GM21619 (cell line): ENCODE results near the gene HLCS.

Source experiments
- ATAC-seq: cut with Tn5 transposase; IDR thresholded peaks from one replicate; pipeline ENCODE4 v1.9.1; 2021; ENCODE audit not compliant: unreplicated experiment

HLCS gene

DNA sequence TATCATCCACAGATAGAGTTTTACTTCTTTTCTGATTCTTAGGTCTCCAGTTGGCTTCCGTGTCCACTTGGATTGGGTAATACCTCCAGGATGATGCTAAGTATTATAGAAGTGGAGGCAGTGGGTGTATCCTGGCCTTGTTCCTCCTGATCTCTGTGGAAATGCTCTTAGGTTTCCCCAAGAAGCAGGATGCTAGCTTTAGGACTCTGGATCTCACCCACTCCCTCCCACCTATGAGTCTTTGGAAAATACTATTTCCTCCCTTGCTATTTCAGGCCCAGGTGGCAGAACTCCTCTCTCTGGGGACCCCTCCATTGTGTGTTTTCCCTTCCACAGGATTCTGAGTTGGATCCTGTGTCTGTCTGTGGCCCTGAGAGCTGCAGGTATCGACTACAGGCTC, 180.9 kb downstream of the HLCS start:
- no peak for ATAC-seq

- no peak for ATAC-seq
These were observed 181.5 kb downstream of the HLCS start for GRCh38 chr21:36784947-36785346.

GRCh38 chr21:36783612-36784374, 182.7 kb downstream of the HLCS start:
- no peak for ATAC-seq

GRCh38 chr21:36780861-36781260, 185.6 kb downstream of the HLCS start:
- ATAC-seq = no peak

DNA sequence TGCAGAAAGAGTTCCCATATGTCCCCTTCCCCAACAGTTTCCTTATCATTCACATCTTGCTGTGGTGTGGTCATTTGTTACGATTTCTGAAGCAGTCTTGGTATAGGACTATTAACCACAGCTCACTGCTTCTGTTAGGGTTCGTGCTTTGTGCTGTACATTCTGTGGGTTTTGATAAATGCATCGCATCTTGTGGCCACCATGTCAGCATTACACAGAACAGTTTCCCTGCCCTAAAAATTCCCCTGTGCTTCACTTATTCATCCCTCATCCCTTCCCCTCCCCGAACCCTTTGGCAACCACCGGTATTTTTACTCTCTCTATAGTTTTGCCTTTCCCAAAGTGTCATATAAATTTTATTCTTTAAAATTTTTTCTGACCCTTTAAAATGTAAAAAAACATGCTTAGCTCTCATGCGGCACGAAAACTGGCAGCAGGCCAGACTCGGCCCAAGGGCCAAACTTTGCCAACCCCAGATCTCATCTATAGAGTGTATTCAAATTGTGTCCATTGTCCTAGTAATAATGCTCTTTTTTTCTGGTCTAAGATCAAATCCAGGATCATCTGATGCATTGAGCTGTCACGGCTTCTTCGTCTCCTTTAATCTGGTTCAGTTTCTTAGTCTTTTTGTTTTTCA, 189.4 kb downstream of the HLCS start:
- no peak for ATAC-seq

- ATAC-seq = no peak
These were observed 192.5 kb downstream of the HLCS start for GRCh38 chr21:36773995-36774394.

- no peak for ATAC-seq
These were observed 193.4 kb downstream of the HLCS start for GRCh38 chr21:36773117-36773516.

DNA sequence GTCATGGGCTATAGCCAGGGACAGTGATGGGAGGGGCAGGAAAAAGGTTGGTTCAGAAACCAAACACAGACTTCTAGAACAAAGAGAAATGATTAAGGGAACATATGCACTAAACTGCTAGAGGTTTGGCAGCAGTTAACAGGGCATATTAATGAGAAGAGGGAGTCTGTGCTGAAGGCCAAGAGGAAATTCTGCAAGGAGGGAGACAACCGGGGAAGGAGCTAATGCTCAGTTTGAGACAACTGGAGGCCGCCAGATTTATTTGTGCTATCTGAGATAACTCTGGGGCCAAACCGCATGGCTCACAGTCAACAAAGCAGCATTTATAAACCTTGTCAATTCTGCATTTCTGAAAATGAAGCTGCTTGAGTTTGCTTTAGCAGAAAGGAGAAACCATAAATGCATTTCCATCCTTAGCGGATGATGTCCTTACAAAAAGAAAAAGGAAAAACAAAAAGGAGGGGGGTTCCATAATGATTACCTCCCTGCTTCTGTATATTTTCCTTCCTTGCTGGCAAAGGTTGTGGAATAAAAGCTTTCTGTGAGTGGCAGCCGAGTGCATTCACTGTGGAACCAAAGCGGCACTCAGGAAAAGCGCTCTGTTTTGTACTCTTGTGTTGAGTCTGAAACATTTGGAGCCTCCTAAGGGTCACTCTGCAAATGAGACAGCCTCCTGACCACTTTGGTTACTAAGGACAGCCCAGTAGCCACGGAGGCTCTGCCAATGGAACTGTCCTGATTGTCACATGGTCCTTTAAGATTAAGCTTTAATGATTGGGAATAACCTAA, 197.2 kb downstream of the HLCS start:
- no peak for ATAC-seq

GRCh38 chr21:36768496-36768895, 198.0 kb downstream of the HLCS start:
- ATAC-seq = no peak

GRCh38 chr21:36767096-36767495, 199.4 kb downstream of the HLCS start:
- no peak for ATAC-seq

DNA sequence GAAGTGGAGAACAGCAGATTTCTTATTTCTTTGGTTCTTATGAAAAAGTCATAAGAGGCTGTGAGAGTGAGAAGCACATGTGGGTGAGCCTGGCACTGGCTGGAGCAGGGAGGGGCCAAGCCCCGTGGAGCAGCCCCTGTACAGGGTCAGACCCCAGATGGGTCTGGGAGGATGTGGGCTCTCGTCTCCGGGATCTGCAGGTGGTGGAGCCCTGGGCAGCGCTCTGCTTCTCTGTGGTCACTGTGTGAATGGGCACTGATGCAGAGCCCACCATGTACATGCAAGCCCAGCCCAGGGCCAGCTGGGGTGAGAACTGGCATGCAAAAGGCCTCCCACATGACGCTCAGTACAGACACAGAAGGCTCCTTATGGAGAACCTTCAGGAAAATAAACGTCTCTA, 200.0 kb downstream of the HLCS start:
- ATAC-seq = no peak

GRCh38 chr21:36765229-36765628, 201.2 kb downstream of the HLCS start:
- ATAC-seq = no peak

DNA sequence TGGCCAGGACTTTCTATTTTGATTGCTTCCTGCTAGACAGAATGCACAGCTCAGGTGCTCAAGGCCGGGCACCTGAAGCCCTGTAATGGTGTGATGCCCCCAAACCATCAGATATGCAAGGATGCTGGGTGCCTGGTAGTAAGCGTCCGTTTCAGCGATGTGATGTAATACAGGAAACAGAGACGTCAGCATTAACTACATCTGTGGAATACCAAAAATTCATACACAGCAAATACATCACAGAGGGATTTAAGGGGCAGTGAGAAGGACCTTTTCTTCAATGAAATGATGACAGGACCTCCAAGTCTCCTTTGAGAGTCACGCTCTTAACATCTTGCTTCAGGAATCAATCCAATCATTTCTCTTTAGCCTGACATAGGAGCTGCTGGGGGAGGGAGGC, 203.2 kb downstream of the HLCS start:
- no peak for ATAC-seq

DNA sequence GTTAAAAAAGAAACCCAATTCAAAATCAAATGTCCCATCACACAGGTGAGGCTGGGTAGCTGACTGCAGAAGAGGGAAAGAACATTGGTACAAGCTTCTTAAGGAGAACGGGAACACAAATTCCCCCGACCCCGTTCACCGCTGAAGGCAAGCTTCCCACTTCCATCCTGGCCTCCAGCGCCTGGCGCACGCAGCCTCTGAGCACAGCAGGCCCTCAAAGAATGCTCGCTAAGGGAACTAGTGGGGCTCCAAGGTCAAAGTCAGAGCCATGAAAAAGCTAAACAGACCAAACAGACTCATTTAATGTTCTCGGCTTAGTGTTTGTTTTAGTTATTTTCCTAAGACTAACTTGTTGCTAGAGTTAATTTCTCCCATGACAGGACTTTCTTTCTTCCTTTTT, 203.8 kb downstream of the HLCS start:
- ATAC-seq = no peak

GRCh38 chr21:36761685-36762084, 204.8 kb downstream of the HLCS start:
- no peak for ATAC-seq

GRCh38 chr21:36759348-36760083, 207.0 kb downstream of the HLCS start:
- no peak for ATAC-seq

DNA sequence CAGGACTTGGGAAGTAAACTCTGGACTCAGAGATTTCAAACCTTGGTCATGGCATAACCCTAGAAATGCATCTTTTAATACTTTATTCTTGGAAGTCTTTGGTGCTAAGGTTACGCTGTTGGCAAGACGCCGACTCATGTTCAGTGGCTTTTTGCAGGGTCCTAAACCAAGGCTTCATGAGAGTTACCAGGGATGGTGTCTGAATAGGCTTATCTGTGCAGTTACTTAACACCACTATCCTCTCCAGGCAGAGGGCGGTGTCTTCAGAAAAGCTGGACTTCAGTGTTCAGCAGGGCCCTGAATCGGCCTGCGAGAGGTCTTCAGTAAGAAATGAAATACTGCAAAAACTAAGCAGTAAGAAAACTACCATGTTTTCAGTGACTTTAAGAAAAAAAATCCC, 209.3 kb downstream of the HLCS start:
- no peak for ATAC-seq

GRCh38 chr21:36756527-36756926, 209.9 kb downstream of the HLCS start:
- ATAC-seq = no peak

DNA sequence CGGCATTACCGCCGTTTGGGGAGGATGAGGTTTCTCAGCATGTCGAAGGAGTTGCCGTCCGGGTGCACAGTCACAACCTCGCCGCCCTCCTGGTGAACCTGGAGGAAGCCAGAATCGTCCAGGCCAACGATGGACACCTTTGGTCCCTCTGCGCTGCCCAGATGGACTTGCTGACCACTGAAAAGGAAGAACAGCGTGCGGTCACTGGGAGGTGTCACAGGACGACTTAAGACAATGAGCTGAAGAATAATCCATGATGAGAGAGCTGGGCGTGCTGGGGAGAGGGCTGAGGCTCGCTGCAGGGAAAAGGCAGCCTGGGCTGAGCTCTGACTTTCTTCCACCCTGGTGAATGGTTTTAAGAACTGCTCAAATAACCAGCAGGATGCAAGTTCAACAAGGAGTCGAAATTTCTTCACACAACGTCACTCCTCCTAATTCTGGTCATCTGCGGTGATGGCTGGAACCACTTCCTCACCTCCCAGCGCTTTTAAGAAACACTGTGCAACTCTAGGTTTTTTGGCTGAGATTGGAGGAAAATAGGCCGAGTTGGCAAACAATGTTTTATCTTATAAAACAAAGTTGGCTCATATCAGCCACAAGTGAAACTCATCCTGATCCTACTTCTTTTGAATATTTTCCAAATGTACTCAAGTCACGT, 212.1 kb downstream of the HLCS start:
- ATAC-seq = no peak

DNA sequence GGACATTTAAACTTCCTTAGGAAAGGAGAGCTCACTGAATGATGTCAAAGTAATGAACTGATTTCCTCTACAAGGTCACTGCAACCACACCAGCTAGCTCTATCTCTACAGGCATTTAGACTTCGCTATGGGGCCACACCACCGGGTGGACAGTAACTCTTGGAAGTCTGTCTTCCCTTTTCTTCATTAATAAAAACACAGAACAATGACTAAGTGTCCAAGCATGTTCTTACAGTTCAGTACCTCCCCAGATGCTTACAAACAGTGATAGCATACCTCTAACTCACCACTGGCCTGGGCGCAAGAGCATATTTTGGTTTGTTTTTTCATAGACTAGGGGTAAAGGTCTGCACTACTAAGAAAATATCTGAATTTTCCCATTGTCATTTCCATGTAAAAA, 212.9 kb downstream of the HLCS start:
- no peak for ATAC-seq

DNA sequence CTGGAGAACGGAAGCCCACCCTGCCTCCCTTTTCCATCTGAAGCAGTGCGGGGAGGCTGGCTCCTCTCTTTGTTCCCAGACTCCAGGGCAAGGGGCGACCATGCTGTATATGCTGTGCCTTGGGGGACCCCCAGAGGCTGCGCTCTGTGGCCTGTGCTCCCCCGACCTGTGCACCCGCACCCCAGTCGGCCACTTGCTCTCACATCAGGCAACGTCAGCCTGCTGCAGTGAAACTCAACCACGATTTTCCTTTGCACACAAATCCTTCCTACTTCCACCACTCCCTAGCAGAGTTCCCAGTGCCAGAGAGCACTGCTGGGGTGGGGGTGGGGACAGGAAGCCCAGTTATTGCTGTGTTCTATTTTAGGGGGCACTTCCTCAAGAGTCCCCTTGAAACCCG, 215.1 kb downstream of the HLCS start:
- ATAC-seq = no peak
